GM21717 (cell line): ENCODE data around the gene LIN9.
"Not testable (repeated sequence)": the region's sequence is repeated elsewhere in the genome, so short reads cannot be mapped to it uniquely, and the experiment has no call there.

ENCODE experiments used
- ATAC-seq: cut with Tn5 transposase; IDR thresholded peaks from one replicate; pipeline ENCODE4 v1.9.1; 2021; ENCODE audit warnings: mild to moderate bottlenecking, moderate library complexity; ENCODE audit not compliant: unreplicated experiment

Gene LIN9

DNA sequence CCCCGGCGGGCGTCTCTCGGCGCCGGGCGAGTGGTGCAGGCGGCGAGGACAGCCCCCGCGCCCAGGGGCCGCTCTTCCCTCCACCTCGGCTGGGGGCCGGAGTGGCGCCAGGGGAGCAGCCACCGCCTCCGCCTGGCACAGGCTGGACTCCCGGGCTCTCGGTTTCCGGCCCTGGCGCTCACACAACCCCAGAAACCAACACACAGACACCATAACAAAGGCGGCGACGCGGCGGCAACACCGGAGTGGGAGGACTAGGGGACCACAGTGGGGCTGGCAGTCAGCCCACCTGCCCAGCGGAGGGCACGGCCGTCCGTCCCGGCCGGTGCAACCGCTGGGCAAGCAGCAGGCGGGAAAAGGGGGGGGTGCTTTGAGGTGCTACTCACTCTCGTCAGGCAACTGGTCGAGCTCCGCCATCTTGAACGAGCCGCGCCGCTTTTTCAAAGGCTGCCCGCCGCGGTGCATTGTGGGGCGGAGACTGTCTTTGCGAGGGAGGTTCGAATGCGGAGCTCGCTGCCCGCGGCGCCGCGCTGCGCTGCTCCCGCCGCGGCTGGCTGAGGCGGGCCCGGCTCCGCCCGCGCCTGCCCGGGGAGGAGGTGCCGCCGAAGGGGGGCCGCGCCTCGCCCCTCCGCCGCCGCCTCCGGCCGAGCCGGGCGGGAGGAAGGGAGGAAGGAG is at the start of gene LIN9:
TSS of gene LIN9 (minus strand) at position 442 of the 675 bp plus-strand sequence. CDS start at position 417, 25 bp downstream.
- peak; percentile 77 for ATAC-seq

DNA sequence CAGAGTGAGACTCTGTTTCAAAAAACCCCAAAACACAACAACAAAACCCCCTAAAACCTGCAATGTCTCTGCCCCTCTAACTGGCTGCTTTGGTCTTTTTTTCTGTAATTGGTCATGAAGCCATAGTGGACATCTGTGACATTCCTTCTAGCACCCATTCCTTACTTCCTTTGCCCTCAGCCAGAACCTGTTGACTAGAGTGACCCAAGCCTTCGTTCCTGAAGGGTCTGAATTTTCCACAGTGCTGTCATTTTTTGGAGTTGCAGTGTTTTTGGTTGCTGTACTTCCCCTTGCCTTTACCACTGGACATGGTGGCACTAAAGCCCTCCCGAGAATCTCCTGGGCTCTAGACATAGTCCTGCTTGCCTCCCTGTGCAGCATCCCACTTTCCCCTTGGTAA is 48.5 kb upstream of the LIN9 start:
- no peak for ATAC-seq

GRCh38 chr1:226355669-226356551 is 46.9 kb upstream of the LIN9 start:
- no peak for ATAC-seq

GRCh38 chr1:226355016-226355415 is 46.1 kb upstream of the LIN9 start:
- no peak for ATAC-seq

DNA sequence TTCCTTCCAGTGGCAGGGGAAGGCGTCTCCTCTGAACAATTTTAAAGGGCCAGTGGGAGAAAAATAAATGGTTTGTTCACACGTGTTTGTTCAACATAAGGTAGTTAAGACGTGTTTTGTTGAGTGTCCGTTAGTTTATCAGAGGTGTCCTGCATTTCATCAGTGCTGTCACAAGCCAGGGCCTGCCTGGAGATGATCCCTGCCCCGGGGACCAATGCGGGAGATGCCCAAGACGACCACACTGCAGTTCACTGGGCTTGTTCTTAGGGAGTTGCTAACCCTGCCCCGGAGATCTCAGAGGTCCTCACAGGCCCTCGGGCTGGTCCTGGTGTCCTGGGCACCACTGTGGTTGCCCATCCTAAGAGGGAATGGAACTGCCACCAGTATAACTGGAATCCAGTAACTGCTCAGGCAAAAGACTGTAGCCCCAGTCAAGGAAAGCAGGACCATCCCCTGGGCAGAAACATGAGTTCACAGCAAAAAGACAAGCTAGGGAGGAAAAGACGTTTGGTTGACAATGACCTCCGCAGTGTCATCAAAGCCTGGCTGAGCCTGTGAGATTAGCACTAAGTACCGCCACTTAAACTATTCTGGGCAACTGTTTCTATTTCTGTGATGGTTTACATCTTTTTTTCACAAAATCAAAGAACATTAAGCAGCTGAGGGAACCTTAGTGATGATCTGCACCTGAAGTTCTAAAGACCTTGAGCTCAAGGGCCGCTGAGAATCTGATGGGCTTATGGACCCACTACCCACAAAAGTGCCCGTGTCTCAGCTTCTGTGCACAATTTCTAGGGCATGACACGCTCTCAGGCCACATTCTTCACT is 44.9 kb upstream of the LIN9 start:
- ATAC-seq = no peak

DNA sequence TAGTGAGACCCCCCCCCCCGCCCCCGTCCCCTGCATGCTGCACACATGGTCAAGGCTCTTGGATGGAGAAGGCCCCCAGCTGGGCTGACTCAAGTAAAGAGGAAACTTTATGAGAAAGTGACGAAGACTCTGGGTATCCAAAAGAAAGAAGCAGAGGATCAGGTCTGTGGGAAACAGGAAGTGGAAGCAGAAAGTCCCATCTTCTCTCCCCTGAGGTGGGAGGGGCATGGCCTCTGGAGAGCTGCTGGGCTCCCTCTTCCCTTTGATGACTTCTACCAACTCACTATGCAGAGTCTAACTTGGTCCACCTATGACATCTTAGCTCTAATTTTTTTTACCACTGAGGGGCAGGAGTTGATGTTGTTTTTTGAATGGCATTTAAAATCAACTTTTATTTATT is 42.7 kb upstream of the LIN9 start:
- no peak for ATAC-seq

- no peak for ATAC-seq
These were observed 41.5 kb upstream of the LIN9 start for GRCh38 chr1:226350519-226350865.

GRCh38 chr1:226349801-226350518 is 41.0 kb upstream of the LIN9 start:
- peak; percentile 41 for ATAC-seq

GRCh38 chr1:226349081-226349480 is 40.1 kb upstream of the LIN9 start:
- ATAC-seq = no peak

- ATAC-seq = no peak
These were observed 35.7 kb upstream of the LIN9 start for GRCh38 chr1:226344441-226345259.

GRCh38 chr1:226342656-226343055 is 33.7 kb upstream of the LIN9 start:
- ATAC-seq = no peak

DNA sequence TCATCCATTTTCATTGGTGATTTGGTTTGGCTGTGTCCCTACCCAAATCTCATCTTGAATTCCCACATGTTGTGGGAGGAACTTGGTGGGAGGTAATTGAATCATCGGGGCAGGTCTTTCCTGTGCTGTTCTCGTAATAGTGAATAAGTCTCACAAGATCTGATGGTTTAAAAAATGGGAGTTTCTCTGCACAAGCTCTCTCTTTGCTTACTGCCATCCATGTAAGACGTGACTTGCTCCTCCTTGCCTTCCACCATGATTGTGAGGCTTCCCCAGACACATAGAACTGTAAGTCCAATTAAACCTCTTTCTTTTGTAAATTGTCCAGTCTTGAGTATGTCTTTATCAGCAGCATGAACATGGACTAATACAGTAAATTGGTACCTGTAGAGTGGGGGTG is 31.1 kb upstream of the LIN9 start:
- not testable (repeated sequence) for ATAC-seq

- no peak for ATAC-seq
These were observed 28.4 kb upstream of the LIN9 start for GRCh38 chr1:226337276-226337875.

DNA sequence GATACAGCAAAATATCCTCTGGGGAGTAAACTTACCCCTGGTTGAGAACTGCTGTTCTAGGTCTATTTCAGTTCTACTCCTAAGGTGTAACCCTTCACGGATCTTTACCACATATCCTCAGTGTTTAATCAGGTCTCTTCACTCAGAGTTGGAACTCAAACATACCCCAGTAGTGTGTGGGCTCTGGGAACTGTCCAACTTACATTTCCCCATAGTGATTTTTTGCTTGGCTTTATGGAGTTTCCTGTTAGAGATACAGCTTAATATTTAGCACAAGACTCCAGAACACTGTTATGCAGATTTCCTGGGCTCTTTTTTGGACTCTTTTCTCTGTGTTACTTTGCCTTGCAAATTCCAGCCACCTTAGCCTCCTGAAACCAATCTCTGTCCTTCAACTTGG is 26.7 kb upstream of the LIN9 start:
- ATAC-seq = no peak

DNA sequence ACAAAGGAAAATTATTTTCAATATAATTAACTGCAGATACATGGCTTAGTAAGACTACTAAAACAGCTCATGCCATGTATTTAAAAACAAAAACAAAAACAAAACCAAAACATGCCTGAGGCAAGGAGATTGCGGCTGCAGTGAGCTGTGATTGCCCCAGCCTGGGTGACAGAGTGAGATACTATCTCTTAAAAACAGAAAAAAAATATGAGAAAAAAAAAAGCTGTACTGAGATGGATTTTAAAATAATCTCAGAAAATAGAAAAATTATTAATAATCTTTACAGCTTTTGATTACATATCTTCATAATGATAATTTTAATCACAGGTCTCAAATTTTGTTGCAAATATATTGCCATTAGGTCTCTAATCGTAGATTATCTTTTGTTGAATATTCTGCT is 24.0 kb upstream of the LIN9 start:
- ATAC-seq = no peak

DNA sequence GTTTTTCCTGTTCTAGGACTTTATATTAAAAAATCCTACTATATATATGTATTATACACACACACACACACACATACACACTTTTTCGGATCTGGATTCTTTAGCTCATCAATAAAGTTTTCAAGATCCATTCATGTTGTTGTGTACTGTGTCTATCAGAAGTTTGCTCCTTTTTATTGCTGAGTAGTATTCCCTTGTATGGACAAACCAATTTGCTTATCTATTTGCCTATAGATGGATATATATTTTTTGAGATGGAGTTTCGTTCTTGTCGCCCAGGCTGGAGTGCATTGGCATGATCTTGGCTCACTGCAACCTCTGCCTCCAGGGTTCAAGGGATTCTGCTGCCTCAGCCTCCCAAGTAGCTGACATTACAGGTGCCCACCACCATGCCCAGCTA is 20.3 kb upstream of the LIN9 start:
- no peak for ATAC-seq

- no peak for ATAC-seq
These were observed 18.8 kb upstream of the LIN9 start for GRCh38 chr1:226327761-226328162.

DNA sequence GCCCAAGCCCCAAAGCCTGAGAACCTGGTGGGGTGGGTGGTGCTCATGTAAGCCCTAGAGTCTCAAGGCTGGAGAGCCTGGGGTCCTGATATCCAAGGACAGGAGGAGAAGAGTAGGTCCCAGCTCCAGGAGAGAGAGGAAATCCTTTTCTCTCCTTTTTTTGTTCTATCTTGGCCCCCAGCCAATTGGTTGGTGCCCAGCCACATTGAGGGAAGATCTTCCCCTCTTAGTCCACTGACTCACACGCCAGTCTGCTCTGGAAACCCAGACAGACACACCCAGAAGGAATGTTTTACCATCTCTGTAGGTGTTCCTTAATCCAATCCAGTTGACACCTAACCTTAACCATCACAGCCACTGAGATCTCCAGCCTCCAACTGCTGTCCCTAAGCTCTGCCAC is 16.2 kb upstream of the LIN9 start:
- no peak for ATAC-seq

GRCh38 chr1:226324479-226324878 is 15.5 kb upstream of the LIN9 start:
- ATAC-seq = no peak

DNA sequence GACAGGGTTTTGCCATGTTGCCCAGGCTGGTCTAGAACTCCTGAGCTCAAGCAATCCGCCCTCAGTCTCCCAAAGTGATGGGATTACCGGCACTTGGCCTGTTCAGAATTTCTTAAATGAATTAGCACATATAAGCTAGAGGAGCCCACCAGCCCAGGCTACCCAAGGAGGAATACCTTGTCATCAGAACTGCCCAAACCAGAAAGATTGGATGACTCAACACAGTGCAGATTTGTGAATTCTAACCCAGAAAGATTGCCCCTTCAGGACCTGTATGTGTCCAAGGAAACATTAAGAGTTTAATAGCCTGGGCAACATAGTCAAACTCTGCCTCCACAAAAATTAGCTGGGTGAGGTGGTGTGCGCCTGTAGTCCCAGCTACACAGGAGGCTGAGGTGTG is 14.0 kb upstream of the LIN9 start:
- ATAC-seq = no peak
